Testis (tissue), 2 donors: Measurements from ENCODE around the gene TMEM212.
"Not testable (repeated sequence)": the region's sequence is repeated elsewhere in the genome, so short reads cannot be mapped to it uniquely, and the experiment has no call there.

Source experiments
- POLR2A ChIP-seq: fragments of 450-650 bp; IDR thresholded peaks from one replicate; pipeline ENCODE4 v1.6.1; 2017; ENCODE audit warnings: antibody characterized with exemption, mild to moderate bottlenecking, moderate library complexity
- TF ChIP-seq, protein P1 (sequence below), 3 experiments: fragments of 450-650 bp in 2 of 3; fragments of 200-600 bp in 1 of 3; sonication (generic) in 1 of 3; IDR thresholded peaks; one replicate each; pipeline ENCODE4 v1.5.1; 2016 to 2019; ENCODE audit warnings: antibody characterized with exemption in 3 of 3, mild to moderate bottlenecking in 2 of 3, moderate library complexity in 1 of 3

DNA sequence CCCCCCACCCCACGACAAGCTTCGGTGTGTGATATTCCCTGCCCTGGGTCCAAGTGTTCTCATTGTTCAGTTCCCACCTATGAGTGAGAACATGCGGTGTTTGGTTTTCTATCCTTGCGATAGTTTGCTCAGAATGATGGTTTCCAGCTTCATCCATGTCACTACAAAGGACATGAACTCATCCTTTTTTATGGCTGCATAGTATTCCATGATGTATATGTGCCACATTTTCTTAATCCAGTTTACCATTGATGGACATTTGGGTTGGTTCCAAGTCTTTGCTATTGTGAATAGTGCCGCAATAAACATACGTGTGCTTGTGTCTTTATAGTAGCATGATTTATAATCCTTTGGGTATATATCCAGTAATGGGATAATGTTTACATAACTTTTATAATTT, 28.5 kb upstream of the TMEM212 start:
- TF ChIP-seq POLR2A, result not testable (repeated sequence)
- TF ChIP-seq, protein P1, sequence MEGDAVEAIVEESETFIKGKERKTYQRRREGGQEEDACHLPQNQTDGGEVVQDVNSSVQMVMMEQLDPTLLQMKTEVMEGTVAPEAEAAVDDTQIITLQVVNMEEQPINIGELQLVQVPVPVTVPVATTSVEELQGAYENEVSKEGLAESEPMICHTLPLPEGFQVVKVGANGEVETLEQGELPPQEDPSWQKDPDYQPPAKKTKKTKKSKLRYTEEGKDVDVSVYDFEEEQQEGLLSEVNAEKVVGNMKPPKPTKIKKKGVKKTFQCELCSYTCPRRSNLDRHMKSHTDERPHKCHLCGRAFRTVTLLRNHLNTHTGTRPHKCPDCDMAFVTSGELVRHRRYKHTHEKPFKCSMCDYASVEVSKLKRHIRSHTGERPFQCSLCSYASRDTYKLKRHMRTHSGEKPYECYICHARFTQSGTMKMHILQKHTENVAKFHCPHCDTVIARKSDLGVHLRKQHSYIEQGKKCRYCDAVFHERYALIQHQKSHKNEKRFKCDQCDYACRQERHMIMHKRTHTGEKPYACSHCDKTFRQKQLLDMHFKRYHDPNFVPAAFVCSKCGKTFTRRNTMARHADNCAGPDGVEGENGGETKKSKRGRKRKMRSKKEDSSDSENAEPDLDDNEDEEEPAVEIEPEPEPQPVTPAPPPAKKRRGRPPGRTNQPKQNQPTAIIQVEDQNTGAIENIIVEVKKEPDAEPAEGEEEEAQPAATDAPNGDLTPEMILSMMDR (IDR thresholded peaks at IDR 0.05), result not testable (repeated sequence)
